Activated naive CD8-positive, alpha-beta T cell treated with anti-CD3 and anti-CD28 coated beads, Interleukin-2, amount 10 ng/mL, durations not matched to agents 7 days and 5 days (primary cell): Measurements from ENCODE around the gene SRSF10. TPM values are rescaled to one million over a fixed set of nuclear protein-coding genes. Genes with fewer than 3 reads are reported as not detected.
A peak's percentile ranks its signal among the peaks of the same experiment; 100 is the strongest.
"Not testable (repeated sequence)": the region's sequence is repeated elsewhere in the genome, so short reads cannot be mapped to it uniquely, and the experiment has no call there.

Source experiments
- ATAC-seq: fragments of 150-1000 bp; cut with Tn5 transposase; one replicate; pipeline ENCODE4 v1.10.0; 2021; ENCODE audit warnings: low read depth, moderate library complexity
- POLR2A ChIA-PET: fragments of 350-600 bp; sonication (Branson Sonifier 250); formaldehyde crosslinking; loops from one replicate; lab custom pipeline; 2021; ENCODE audit warnings: antibody characterized with exemption; lab: Charles Lee
- DNase-seq: peaks from one replicate; pipeline ENCODE4 v3.0.0; 2021
- H3K27ac Mint-ChIP-seq: one replicate; pipeline ENCODE4 v1.8.0; 2022; ENCODE audit warnings: mild to moderate bottlenecking, mixed read lengths
- H3K27me3 Mint-ChIP-seq: one replicate; pipeline ENCODE4 v1.8.0; 2022; ENCODE audit warnings: mild to moderate bottlenecking, moderate library complexity, mixed read lengths
- H3K36me3 Mint-ChIP-seq: one replicate; pipeline ENCODE4 v1.8.0; 2021; ENCODE audit warnings: mild to moderate bottlenecking, mixed read lengths
- H3K4me1 Mint-ChIP-seq: one replicate; pipeline ENCODE4 v1.8.0; 2021; ENCODE audit warnings: mixed read lengths
- H3K4me3 Mint-ChIP-seq: one replicate; pipeline ENCODE4 v1.8.0; 2022; ENCODE audit warnings: mild to moderate bottlenecking, moderate library complexity, mixed read lengths
- H3K9me3 Mint-ChIP-seq: one replicate; pipeline ENCODE4 v1.8.0; 2021; ENCODE audit warnings: mixed read lengths
- total RNA-seq, 2 experiments: library from RNA; stranded (reverse); gene quantifications; one replicate each; pipeline ENCODE4 v1.2.3, GENCODE V29; 2021

Gene SRSF10
- total RNA-seq, 2 experiments from 2014 or later: 202 to 223 TPM

- ATAC-seq (no peak), DNase-seq (no peak)
- Mint-ChIP-seq H3K9me3 (no peaks in the 10 kb centered on the region), H3K27ac (peak overlapping the region; percentile 100), H3K4me3 (peak overlapping the region; percentile 100), H3K27me3 (no peaks in the 10 kb centered on the region), H3K36me3 (peaks cover 23% of the 10 kb centered on the region), H3K4me1 (peaks cover 41% of the 10 kb centered on the region)
- POLR2A ChIA-PET: interaction anchor here (0.6 to 8.0 kb wide), 24 partner anchors 8 to 592 kb away, joined by 3 to 155 read pairs (median 4); partner anchors contain the start of genes CNR2, GALE, HMGCL and LYPLA2
Observed at GRCh38 chr1:23960291-23961020, 19.7 kb downstream of the SRSF10 start.

- ATAC-seq (peak; percentile 86), DNase-seq (peak; percentile 95)
- Mint-ChIP-seq H3K4me3 (peak within 1 kb of the TSS; percentile 100), H3K36me3 (peaks cover 21% of the 10 kb centered on the region), H3K27ac (peak within 1 kb of the TSS; percentile 100), H3K4me1 (peaks cover 39% of the 10 kb centered on the region), H3K27me3 (no peaks in the 10 kb centered on the region), H3K9me3 (no peaks in the 10 kb centered on the region)
- POLR2A ChIA-PET: interaction anchor here (0.6 to 8.0 kb wide), 34 partner anchors 9 to 591 kb away, joined by 3 to 155 read pairs (median 4); partner anchors contain the start of genes CNR2, ELOA, GALE and HMGCL
Observed at GRCh38 chr1:23959461-23960290, 20.5 kb downstream of the SRSF10 start, which contains the start of gene PNRC2. TSS of gene PNRC2 (plus strand) at chr1:23959828. CDS start at chr1:23961458, 1,630 bp downstream.

GRCh38 chr1:23958810-23959460, 21.2 kb downstream of the SRSF10 start:
- H3K4me1 Mint-ChIP-seq: peaks cover 36% of the 10 kb centered on the region
- DNase-seq (peak; percentile 84), ATAC-seq (peak; percentile 76)
- peaks cover 21% of the 10 kb centered on the region for H3K36me3 Mint-ChIP-seq
- H3K27ac Mint-ChIP-seq: peak overlapping the region; percentile 100
- POLR2A ChIA-PET: interaction anchor here (0.6 to 8.0 kb wide), 24 partner anchors 9 to 1388 kb away, joined by 3 to 155 read pairs (median 5); partner anchors contain the start of genes CNR2, ELOA, HMGCL and LYPLA2
- H3K27me3 Mint-ChIP-seq: no peaks in the 10 kb centered on the region
- no peaks in the 10 kb centered on the region for H3K9me3 Mint-ChIP-seq
- peak overlapping the region; percentile 100 for H3K4me3 Mint-ChIP-seq

- H3K27me3 Mint-ChIP-seq, H3K9me3 Mint-ChIP-seq, DNase-seq, ATAC-seq: not testable (repeated sequence)
- POLR2A ChIA-PET: interaction anchor here (0.7 to 8.0 kb wide), 14 partner anchors 8 to 1388 kb away, joined by 3 to 155 read pairs (median 6); partner anchors contain the start of genes CNR2, ELOA, HMGCL and LYPLA2
- Mint-ChIP-seq H3K27ac (peak overlapping the region; percentile 100), H3K4me3 (peak overlapping the region; percentile 100), H3K36me3 (peaks cover 21% of the 10 kb centered on the region), H3K4me1 (peaks cover 31% of the 10 kb centered on the region)
Observed at GRCh38 chr1:23958040-23958809, 21.9 kb downstream of the SRSF10 start.

GRCh38 chr1:23957096-23957495, 23.0 kb downstream of the SRSF10 start:
- Mint-ChIP-seq H3K27me3 (no peaks in the 10 kb centered on the region), H3K9me3 (no peaks in the 10 kb centered on the region), H3K4me1 (peaks cover 27% of the 10 kb centered on the region), H3K36me3 (peaks cover 20% of the 10 kb centered on the region), H3K27ac (peak overlapping the region; percentile 100), H3K4me3 (peak overlapping the region; percentile 47)
- no peak for ATAC-seq
- DNase-seq: no peak
- POLR2A ChIA-PET: interaction anchor here (0.6 to 8.0 kb wide), 3 partner anchors 12 to 199 kb away, joined by 3 to 155 read pairs (median 3); partner anchors contain the start of gene SRSF10

- no peaks in the 10 kb centered on the region for H3K36me3 Mint-ChIP-seq
- POLR2A ChIA-PET: interaction anchor here (0.6 to 1.1 kb wide), 3 partner anchors 28 to 170 kb away, joined by 3 to 4 read pairs (median 3); no protein-coding TSS in a partner anchor
- H3K4me3 Mint-ChIP-seq: no peak overlapping the region
- no peak overlapping the region for H3K27ac Mint-ChIP-seq
- peaks cover 18% of the 10 kb centered on the region for H3K4me1 Mint-ChIP-seq
- H3K27me3 Mint-ChIP-seq: no peaks in the 10 kb centered on the region
- DNase-seq (no peak), ATAC-seq (no peak)
- H3K9me3 Mint-ChIP-seq: no peaks in the 10 kb centered on the region
Observed at GRCh38 chr1:23953020-23953419, 27.1 kb downstream of the SRSF10 start.

- no peak for DNase-seq
- H3K4me1 Mint-ChIP-seq: peaks cover 4% of the 10 kb centered on the region
- no peak overlapping the region for H3K27ac Mint-ChIP-seq
- H3K27me3 Mint-ChIP-seq: peaks cover 32% of the 10 kb centered on the region
- H3K36me3 Mint-ChIP-seq: peaks cover 2% of the 10 kb centered on the region
- POLR2A ChIA-PET: no interaction called here
- peaks cover 4% of the 10 kb centered on the region for H3K9me3 Mint-ChIP-seq
- H3K4me3 Mint-ChIP-seq: no peak overlapping the region
- ATAC-seq: no peak
Observed at GRCh38 chr1:23947366-23947765, 32.8 kb downstream of the SRSF10 start.

- H3K4me3 Mint-ChIP-seq: no peak overlapping the region
Observed at GRCh38 chr1:23936481-23937176, 43.5 kb downstream of the SRSF10 start.

GRCh38 chr1:23931491-23931880, 48.6 kb downstream of the SRSF10 start:
- H3K27me3 Mint-ChIP-seq: peaks cover 2% of the 10 kb centered on the region
- no peaks in the 10 kb centered on the region for H3K36me3 Mint-ChIP-seq
- no peaks in the 10 kb centered on the region for H3K9me3 Mint-ChIP-seq
- ATAC-seq (no peak), DNase-seq (no peak)
- H3K4me3 Mint-ChIP-seq: no peak overlapping the region
- POLR2A ChIA-PET: no interaction called here
- no peaks in the 10 kb centered on the region for H3K4me1 Mint-ChIP-seq
- H3K27ac Mint-ChIP-seq: no peak overlapping the region

More at GRCh38 chr1:23936481-23937176, 43.5 kb downstream of the SRSF10 start:
- no peak for ATAC-seq
- no peak for DNase-seq
- POLR2A ChIA-PET: no interaction called here
- H3K4me1 Mint-ChIP-seq: no peaks in the 10 kb centered on the region
- H3K27me3 Mint-ChIP-seq: peaks cover 2% of the 10 kb centered on the region
- no peak overlapping the region for H3K27ac Mint-ChIP-seq
- H3K9me3 Mint-ChIP-seq: no peaks in the 10 kb centered on the region
- no peaks in the 10 kb centered on the region for H3K36me3 Mint-ChIP-seq

- no peaks in the 10 kb centered on the region for H3K4me1 Mint-ChIP-seq
- no peak for DNase-seq
- ATAC-seq: no peak
- POLR2A ChIA-PET: no interaction called here
- no peak overlapping the region for H3K27ac Mint-ChIP-seq
- peaks cover 2% of the 10 kb centered on the region for H3K27me3 Mint-ChIP-seq
- H3K9me3 Mint-ChIP-seq: no peaks in the 10 kb centered on the region
- H3K4me3 Mint-ChIP-seq: no peak overlapping the region
- no peaks in the 10 kb centered on the region for H3K36me3 Mint-ChIP-seq
Observed at GRCh38 chr1:23930861-23931490, 49.2 kb downstream of the SRSF10 start.

- POLR2A ChIA-PET: no interaction called here
- DNase-seq (no peak), ATAC-seq (no peak)
- Mint-ChIP-seq H3K9me3 (no peaks in the 10 kb centered on the region), H3K4me3 (no peak overlapping the region), H3K27ac (no peak overlapping the region), H3K4me1 (no peaks in the 10 kb centered on the region), H3K36me3 (no peaks in the 10 kb centered on the region), H3K27me3 (peaks cover 2% of the 10 kb centered on the region)
Observed at GRCh38 chr1:23930270-23930669, 49.9 kb downstream of the SRSF10 start.
